Mucosa of rectum (tissue), 2 donors: ENCODE measurements around the gene SIMC1.
"Not testable (repeated sequence)": the region's sequence is repeated elsewhere in the genome, so short reads cannot be mapped to it uniquely, and the experiment has no call there.

Source experiments
- H3K27ac ChIP-seq, 2 donors: one replicate each; pipeline ENCODE4 v1.7.0; 2013; ENCODE audit warnings: inconsistent platforms in 2 of 2, low read depth in 2 of 2, low read length in 2 of 2
- H3K27me3 ChIP-seq, 2 donors: one replicate each; pipeline ENCODE4 v1.7.0; 2013; ENCODE audit warnings: low read length in 2 of 2; ENCODE audit not compliant: control insufficient read depth in 2 of 2, insufficient read depth in 2 of 2
- H3K36me3 ChIP-seq, 2 donors: one replicate each; pipeline ENCODE4 v1.7.0; 2013; ENCODE audit warnings: low read length in 2 of 2; ENCODE audit not compliant: control insufficient read depth in 2 of 2, insufficient read depth in 2 of 2
- H3K4me1 ChIP-seq, 2 donors: one replicate each; pipeline ENCODE4 v1.7.0; 2013; ENCODE audit warnings: low read length in 2 of 2, mild to moderate bottlenecking in 1 of 2; ENCODE audit not compliant: control insufficient read depth in 2 of 2, insufficient read depth in 2 of 2
- H3K4me3 ChIP-seq, 2 donors: one replicate each; pipeline ENCODE4 v1.7.0; 2013; ENCODE audit warnings: low read length in 2 of 2
- H3K9ac ChIP-seq, 2 donors: one replicate each; pipeline ENCODE4 v1.7.0; 2013; ENCODE audit warnings: low read length in 2 of 2, low read depth in 1 of 2, mild to moderate bottlenecking in 1 of 2
- H3K9me3 ChIP-seq, 2 donors: one replicate each; pipeline ENCODE4 v1.7.0; 2013; ENCODE audit warnings: low read length in 2 of 2; ENCODE audit not compliant: control insufficient read depth in 2 of 2
- donor health status: healthy.
- donor health status: Normal muscosa, but diverticular disease.

SIMC1 gene

GRCh38 chr5:176245074-176245473 lies 6.8 kb downstream of the SIMC1 start:
- H3K4me1 ChIP-seq, H3K36me3 ChIP-seq, H3K9me3 ChIP-seq, H3K27me3 ChIP-seq, H3K4me3 ChIP-seq, H3K27ac ChIP-seq, H3K9ac ChIP-seq: not testable (repeated sequence)

GRCh38 chr5:176245489-176245888 lies 7.3 kb downstream of the SIMC1 start:
- H3K27me3 ChIP-seq, H3K9ac ChIP-seq, H3K27ac ChIP-seq: not testable (repeated sequence)

GRCh38 chr5:176250691-176251090 lies 12.5 kb downstream of the SIMC1 start:
- H3K9me3 ChIP-seq, H3K9ac ChIP-seq, H3K4me1 ChIP-seq, H3K27ac ChIP-seq, H3K4me3 ChIP-seq, H3K36me3 ChIP-seq, H3K27me3 ChIP-seq: not testable (repeated sequence)

More at GRCh38 chr5:176245489-176245888, 7.3 kb downstream of the SIMC1 start:
- H3K4me3 ChIP-seq, H3K36me3 ChIP-seq, H3K4me1 ChIP-seq, H3K9me3 ChIP-seq: not testable (repeated sequence)

GRCh38 chr5:176252171-176252570 lies 13.9 kb downstream of the SIMC1 start:
- H3K9ac ChIP-seq, H3K4me3 ChIP-seq, H3K27me3 ChIP-seq, H3K36me3 ChIP-seq, H3K9me3 ChIP-seq, H3K4me1 ChIP-seq, H3K27ac ChIP-seq: not testable (repeated sequence)

- H3K27ac ChIP-seq, H3K4me3 ChIP-seq, H3K36me3 ChIP-seq, H3K9ac ChIP-seq, H3K27me3 ChIP-seq, H3K9me3 ChIP-seq, H3K4me1 ChIP-seq: not testable (repeated sequence)
Measured at GRCh38 chr5:176253370-176254065, 15.3 kb downstream of the SIMC1 start.

- not testable (repeated sequence) for H3K4me1 ChIP-seq, H3K27me3 ChIP-seq, H3K9me3 ChIP-seq, H3K27ac ChIP-seq, H3K9ac ChIP-seq, H3K36me3 ChIP-seq, H3K4me3 ChIP-seq
Measured at GRCh38 chr5:176254066-176254393, 15.8 kb downstream of the SIMC1 start.

GRCh38 chr5:176257871-176258505 lies 19.8 kb downstream of the SIMC1 start:
- H3K27me3 ChIP-seq, H3K4me1 ChIP-seq, H3K9me3 ChIP-seq, H3K27ac ChIP-seq, H3K9ac ChIP-seq, H3K4me3 ChIP-seq, H3K36me3 ChIP-seq: not testable (repeated sequence)

GRCh38 chr5:176260682-176261081 lies 22.5 kb downstream of the SIMC1 start:
- not testable (repeated sequence) for H3K36me3 ChIP-seq, H3K4me3 ChIP-seq, H3K27me3 ChIP-seq, H3K9me3 ChIP-seq, H3K27ac ChIP-seq, H3K9ac ChIP-seq, H3K4me1 ChIP-seq

GRCh38 chr5:176266448-176266847 lies 28.2 kb downstream of the SIMC1 start:
- H3K9me3 ChIP-seq, H3K36me3 ChIP-seq, H3K4me1 ChIP-seq, H3K27me3 ChIP-seq, H3K4me3 ChIP-seq, H3K9ac ChIP-seq, H3K27ac ChIP-seq: not testable (repeated sequence)

- not testable (repeated sequence) for H3K4me3 ChIP-seq, H3K36me3 ChIP-seq, H3K27ac ChIP-seq, H3K4me1 ChIP-seq, H3K9ac ChIP-seq, H3K27me3 ChIP-seq, H3K9me3 ChIP-seq
Measured at GRCh38 chr5:176289018-176289417, 50.8 kb downstream of the SIMC1 start.
